WTC11 (cell line): ENCODE results near the gene DCLK1. TPM values are rescaled to one million over a fixed set of nuclear protein-coding genes. Genes with fewer than 3 reads are reported as not detected.

Experiments used
- ATAC-seq: fragments of 200-7000 bp; cut with Tn5 transposase; 2 replicates; pipeline ENCODE4 v1.10.0; 2021; ENCODE audit warnings: mild to moderate bottlenecking, moderate library complexity
- CTCF ChIA-PET: fragments of 300-600 bp; sonication (Branson Sonifier 250); formaldehyde crosslinking; loops from one replicate; lab custom pipeline; 2021; ENCODE audit warnings: antibody characterized with exemption; lab: Charles Lee
- POLR2A ChIA-PET: fragments of 350-600 bp; sonication (Branson Sonifier 250); formaldehyde crosslinking; loops from one replicate; lab custom pipeline; 2021; ENCODE audit warnings: antibody characterized with exemption; lab: Charles Lee
- DNase-seq: peaks from one replicate; pipeline ENCODE4 v3.0.0; 2021; ENCODE audit warnings: low spot score
- H3K27ac Mint-ChIP-seq: 2 replicates; pipeline ENCODE4 v1.8.0; 2021; ENCODE audit warnings: mixed read lengths
- H3K27me3 Mint-ChIP-seq: 2 replicates; pipeline ENCODE4 v1.8.0; 2021; ENCODE audit warnings: low read depth, mild to moderate bottlenecking, moderate library complexity, mixed read lengths
- H3K36me3 Mint-ChIP-seq: 2 replicates; pipeline ENCODE4 v1.8.0; 2021; ENCODE audit warnings: mixed read lengths
- H3K4me1 Mint-ChIP-seq: 2 replicates; pipeline ENCODE4 v1.8.0; 2022; ENCODE audit warnings: mixed read lengths
- H3K4me3 Mint-ChIP-seq: 2 replicates; pipeline ENCODE4 v1.8.0; 2021; ENCODE audit warnings: mild to moderate bottlenecking, moderate library complexity, mixed read lengths
- H3K9me3 Mint-ChIP-seq: 2 replicates; pipeline ENCODE4 v1.8.0; 2021; ENCODE audit warnings: mixed read lengths
- ATF1 ChIP-seq: sonication (generic); formaldehyde crosslinking; IDR thresholded peaks from 2 replicates; pipeline ENCODE4 v1.8.1; 2023; ENCODE audit warnings: mild to moderate bottlenecking, moderate library complexity, missing genetic modification reagents
- ATF2 ChIP-seq: sonication (generic); formaldehyde crosslinking; IDR thresholded peaks from 2 replicates; pipeline ENCODE4 v1.8.1; 2022; ENCODE audit warnings: low read depth, missing genetic modification reagents, borderline replicate concordance
- ELF4 ChIP-seq: sonication (generic); formaldehyde crosslinking; IDR thresholded peaks from 2 replicates; pipeline ENCODE4 v1.8.1; 2022; ENCODE audit warnings: low read depth, mild to moderate bottlenecking, moderate library complexity, missing genetic modification reagents
- ERG ChIP-seq: fragments of 250-450 bp; sonication (Bioruptor Pico); IDR thresholded peaks from 2 replicates; pipeline ENCODE4 v1.8.0; 2021; ENCODE audit warnings: mild to moderate bottlenecking
- FOXP4 ChIP-seq: sonication (generic); formaldehyde crosslinking; IDR thresholded peaks from 2 replicates; pipeline ENCODE4 v1.8.0; 2022; ENCODE audit warnings: mild to moderate bottlenecking, missing genetic modification reagents
- GRHL2 ChIP-seq: fragments of 250-450 bp; sonication (Bioruptor Pico); IDR thresholded peaks from 2 replicates; pipeline ENCODE4 v1.8.0; 2022; ENCODE audit warnings: mild to moderate bottlenecking, moderate library complexity; ENCODE audit not compliant: insufficient replicate concordance, severe bottlenecking
- KAT7 ChIP-seq: sonication (generic); formaldehyde crosslinking; IDR thresholded peaks from 2 replicates; pipeline ENCODE4 v1.8.1; 2023; ENCODE audit warnings: missing genetic modification reagents, mild to moderate bottlenecking, borderline replicate concordance
- MLX ChIP-seq: sonication (generic); formaldehyde crosslinking; IDR thresholded peaks from 2 replicates; pipeline ENCODE4 v1.8.1; 2023; ENCODE audit warnings: mild to moderate bottlenecking, missing genetic modification reagents, moderate library complexity
- MYBL2 ChIP-seq: sonication (generic); formaldehyde crosslinking; IDR thresholded peaks from 2 replicates; pipeline ENCODE4 v1.8.1; 2023; ENCODE audit warnings: mild to moderate bottlenecking, moderate library complexity, missing genetic modification reagents
- NFATC4 ChIP-seq: fragments of 250-450 bp; sonication (Bioruptor Pico); IDR thresholded peaks from 2 replicates; pipeline ENCODE4 v1.9.0; 2021; ENCODE audit warnings: mild to moderate bottlenecking
- NR2C2 ChIP-seq: sonication (generic); formaldehyde crosslinking; IDR thresholded peaks from 2 replicates; pipeline ENCODE4 v1.8.0; 2022; ENCODE audit warnings: mild to moderate bottlenecking, missing genetic modification reagents
- NR3C1 ChIP-seq: sonication (generic); formaldehyde crosslinking; conservative IDR thresholded peaks from 2 replicates; pipeline ENCODE4 v1.8.1; 2023; ENCODE audit warnings: low read depth, mild to moderate bottlenecking, missing genetic modification reagents
- PRRX2 ChIP-seq: fragments of 250-450 bp; sonication (Bioruptor Pico); IDR thresholded peaks from 2 replicates; pipeline ENCODE4 v1.8.0; 2021; ENCODE audit warnings: mild to moderate bottlenecking
- SMAD3 ChIP-seq: sonication (generic); formaldehyde crosslinking; IDR thresholded peaks from 2 replicates; pipeline ENCODE4 v1.8.0; 2022; ENCODE audit warnings: missing genetic modification reagents, mild to moderate bottlenecking, borderline replicate concordance
- TP53 ChIP-seq: sonication (generic); formaldehyde crosslinking; IDR thresholded peaks from 2 replicates; pipeline ENCODE4 v1.8.1; 2023; ENCODE audit warnings: mild to moderate bottlenecking, missing genetic modification reagents
- ZBTB21 ChIP-seq: sonication (generic); formaldehyde crosslinking; IDR thresholded peaks from 2 replicates; pipeline ENCODE4 v1.8.1; 2023; ENCODE audit warnings: mild to moderate bottlenecking, missing genetic modification reagents, borderline replicate concordance
- ZNF121 ChIP-seq: sonication (generic); formaldehyde crosslinking; IDR thresholded peaks from 2 replicates; pipeline ENCODE4 v1.8.0; 2023; ENCODE audit warnings: missing genetic modification reagents
- ZNF423 ChIP-seq: fragments of 250-450 bp; sonication (Bioruptor Pico); IDR thresholded peaks from 2 replicates; pipeline ENCODE4 v2.1.2; 2022; ENCODE audit warnings: mild to moderate bottlenecking, moderate library complexity
- ZNF532 ChIP-seq: fragments of 250-450 bp; sonication (Bioruptor Pico); IDR thresholded peaks from 2 replicates; pipeline ENCODE4 v1.9.0; 2021; ENCODE audit warnings: mild to moderate bottlenecking, borderline replicate concordance
- ZNF671 ChIP-seq: fragments of 250-450 bp; sonication (Bioruptor Pico); IDR thresholded peaks from 2 replicates; pipeline ENCODE4 v1.8.0; 2021; ENCODE audit warnings: mild to moderate bottlenecking
- ZSCAN18 ChIP-seq: fragments of 250-450 bp; sonication (Bioruptor Pico); IDR thresholded peaks from 2 replicates; pipeline ENCODE4 v2.1.2; 2022; ENCODE audit warnings: mild to moderate bottlenecking, moderate library complexity
- total RNA-seq: library from RNA; stranded (reverse); gene quantifications from 3 replicates; pipeline ENCODE4 v1.2.3, GENCODE V29; 2021

DCLK1 gene
- total RNA-seq, 1 experiment from 2014 or later: 18.5 TPM

- ChIA-PET CTCF (interaction anchor here (1.3 kb wide), 1 partner anchor 27 kb away, joined by 4 read pairs; no protein-coding TSS in a partner anchor), POLR2A (no interaction called here)
- Mint-ChIP-seq H3K4me3 (no peak overlapping the region), H3K36me3 (peaks cover 20% of the 10 kb centered on the region), H3K4me1 (peaks cover 7% of the 10 kb centered on the region), H3K27ac (no peak overlapping the region), H3K9me3 (peaks cover 26% of the 10 kb centered on the region), H3K27me3 (peaks cover 11% of the 10 kb centered on the region)
- TF ChIP-seq PRRX2 (CRISPR knock-in tag): no peak
- no peak for TF ChIP-seq ZNF121 (CRISPR knock-in tag)
- no peak for TF ChIP-seq ZBTB21 (CRISPR knock-in tag)
- TF ChIP-seq GRHL2 (CRISPR knock-in tag): no peak
- TF ChIP-seq ERG (CRISPR knock-in tag): no peak
- TF ChIP-seq ZNF671: no peak
- TF ChIP-seq MLX (CRISPR knock-in tag): no peak
- TF ChIP-seq FOXP4: no peak
- no peak for ATAC-seq
- DNase-seq: no peak
Observed at GRCh38 chr13:35926859-35927530, 204.2 kb downstream of the DCLK1 start.

GRCh38 chr13:35925669-35926068 is 205.5 kb downstream of the DCLK1 start:
- ATAC-seq (no peak), DNase-seq (no peak)
- Mint-ChIP-seq H3K27ac (no peak overlapping the region), H3K4me3 (no peak overlapping the region), H3K9me3 (peaks cover 20% of the 10 kb centered on the region), H3K4me1 (peaks cover 18% of the 10 kb centered on the region), H3K27me3 (peaks cover 8% of the 10 kb centered on the region), H3K36me3 (peaks cover 10% of the 10 kb centered on the region)
- ChIA-PET POLR2A (no interaction called here), CTCF (interaction anchor here (0.9 to 1.9 kb wide), 2 partner anchors 28 to 107 kb away, joined by 3 to 7 read pairs; no protein-coding TSS in a partner anchor)
- no peak for TF ChIP-seq ZBTB21 (CRISPR knock-in tag)
- no peak for TF ChIP-seq NR3C1 (CRISPR knock-in tag)
- no peak for TF ChIP-seq ATF1 (CRISPR knock-in tag)

GRCh38 chr13:35923347-35923746 is 207.8 kb downstream of the DCLK1 start:
- Mint-ChIP-seq H3K27ac (no peak overlapping the region), H3K4me1 (peaks cover 28% of the 10 kb centered on the region), H3K4me3 (no peak overlapping the region), H3K36me3 (no peaks in the 10 kb centered on the region), H3K27me3 (no peaks in the 10 kb centered on the region), H3K9me3 (peaks cover 9% of the 10 kb centered on the region)
- ChIA-PET POLR2A (no interaction called here), CTCF (no interaction called here)
- no peak for DNase-seq
- ATAC-seq: no peak
- TF ChIP-seq ELF4 (CRISPR knock-in tag) (no peak), KAT7 (CRISPR knock-in tag) (no peak), ATF2 (CRISPR knock-in tag) (no peak), TP53 (CRISPR knock-in tag) (no peak), SMAD3 (CRISPR knock-in tag) (no peak), ZNF423 (CRISPR knock-in tag) (no peak), NR2C2 (CRISPR knock-in tag) (no peak), MYBL2 (CRISPR knock-in tag) (no peak), NFATC4 (no peak), ZSCAN18 (CRISPR knock-in tag) (no peak), ZNF532 (CRISPR knock-in tag) (no peak)
